Neural cell (in vitro differentiated cells): ENCODE measurements around the gene CABLES1. TPM values are rescaled to one million over a fixed set of nuclear protein-coding genes. Genes with fewer than 3 reads are reported as not detected.

ENCODE experiments used
- H2AFZ ChIP-seq: fragments of 200-600, 300-800 bp; sonication (generic), shearing (Covaris generic); 2 replicates; pipeline ENCODE4 v1.6.0; 2014; ENCODE audit warnings: low read depth, mild to moderate bottlenecking, antibody characterized with exemption, low read length, moderate library complexity
- H3F3A ChIP-seq: fragments of 200-600 bp; shearing (Covaris generic); 2 replicates; pipeline ENCODE4 v1.6.1; 2016; ENCODE audit warnings: mild to moderate bottlenecking, moderate library complexity, mixed read lengths, antibody characterized with exemption, low read length; ENCODE audit not compliant: insufficient read depth, poor library complexity, severe bottlenecking
- H3K27ac ChIP-seq: fragments of 200-600, 300-800 bp; sonication (generic), shearing (Covaris generic); 2 replicates; pipeline ENCODE4 v1.5.1; 2014; ENCODE audit warnings: mild to moderate bottlenecking, low read length, moderate library complexity
- H3K27me3 ChIP-seq: fragments of 300-800, 200-600 bp; sonication (generic), shearing (Covaris generic); 2 replicates; pipeline ENCODE4 v1.6.0; 2014; ENCODE audit warnings: mild to moderate bottlenecking, low read depth, low read length, moderate library complexity; ENCODE audit not compliant: insufficient read depth
- H3K36me3 ChIP-seq: fragments of 300-800, 200-600 bp; sonication (generic), shearing (Covaris generic); 2 replicates; pipeline ENCODE4 v1.5.1; 2014; ENCODE audit warnings: mild to moderate bottlenecking, antibody characterized with exemption, low read length, moderate library complexity; ENCODE audit not compliant: insufficient read depth
- H3K4me2 ChIP-seq: fragments of 300-800, 200-600 bp; sonication (generic), shearing (Covaris generic); 2 replicates; pipeline ENCODE4 v1.6.0; 2014; ENCODE audit warnings: mild to moderate bottlenecking, low read length
- H3K4me3 ChIP-seq: fragments of 300-800, 200-600 bp; sonication (generic), shearing (Covaris generic); 2 replicates; pipeline ENCODE4 v1.5.1; 2014; ENCODE audit warnings: mild to moderate bottlenecking, low read length, moderate library complexity
- H3K79me2 ChIP-seq: fragments of 200-600 bp; shearing (Covaris generic); replicated peaks from 2 replicates; pipeline ENCODE4 v1.6.0; 2014; ENCODE audit warnings: mild to moderate bottlenecking, low read length, moderate library complexity; ENCODE audit not compliant: insufficient read depth
- H3K9ac ChIP-seq: fragments of 300-800, 200-600 bp; sonication (generic), shearing (Covaris generic); 2 replicates; pipeline ENCODE4 v1.6.1; 2016; ENCODE audit warnings: mild to moderate bottlenecking, low read length, mixed read lengths
- H3K9me2 ChIP-seq: fragments of 200-600 bp; shearing (Covaris generic); 2 replicates; pipeline ENCODE4 v1.6.1; 2016; ENCODE audit warnings: mild to moderate bottlenecking, low read length, mixed read lengths; ENCODE audit not compliant: insufficient read depth
- H3K9me3 ChIP-seq: fragments of 200-600, 300-800 bp; sonication (generic), shearing (Covaris generic); 2 replicates; pipeline ENCODE4 v1.6.1; 2016; ENCODE audit warnings: mild to moderate bottlenecking, mixed run types, low read length, moderate library complexity, mixed read lengths
- H4K20me1 ChIP-seq: fragments of 200-600 bp; shearing (Covaris generic); 2 replicates; pipeline ENCODE4 v1.6.1; 2016; ENCODE audit warnings: mild to moderate bottlenecking, mixed run types; ENCODE audit not compliant: insufficient read depth
- EP300 ChIP-seq: fragments of 450-650 bp; conservative IDR thresholded peaks from 2 replicates; pipeline ENCODE4 v1.6.1; 2014; ENCODE audit warnings: antibody characterized with exemption, mild to moderate bottlenecking, moderate library complexity; ENCODE audit not compliant: poor library complexity, severe bottlenecking
- EZH2 ChIP-seq: fragments of 200-600, 300-800 bp; shearing (Covaris generic), sonication (generic); IDR thresholded peaks from 2 replicates; pipeline ENCODE4 v1.6.1; 2014; ENCODE audit warnings: antibody characterized with exemption, low read length, borderline replicate concordance, mild to moderate bottlenecking; ENCODE audit not compliant: insufficient read depth, poor library complexity, severe bottlenecking
- MXI1 ChIP-seq: fragments of 450-650 bp; conservative IDR thresholded peaks from 2 replicates; pipeline ENCODE4 v1.6.1; 2014; ENCODE audit warnings: antibody characterized with exemption, mild to moderate bottlenecking; ENCODE audit not compliant: poor library complexity, severe bottlenecking
- POLR2AphosphoS5 ChIP-seq: IDR thresholded peaks from 2 replicates; pipeline ENCODE4 v1.6.1; 2012
- RAD21 ChIP-seq: fragments of 450-650 bp; conservative IDR thresholded peaks from 2 replicates; pipeline ENCODE4 v1.6.1; 2014; ENCODE audit warnings: antibody characterized with exemption, mild to moderate bottlenecking, moderate library complexity
- SMC3 ChIP-seq: fragments of 450-650 bp; conservative IDR thresholded peaks from 2 replicates; pipeline ENCODE4 v1.6.1; 2014; ENCODE audit warnings: antibody characterized with exemption, mild to moderate bottlenecking, moderate library complexity; ENCODE audit not compliant: poor library complexity
- TAF1 ChIP-seq: IDR thresholded peaks from 2 replicates; pipeline ENCODE4 v1.6.1; 2012; ENCODE audit warnings: low read depth
- polyA plus RNA-seq: library from polyadenylated mRNA; depleted of rRNA; stranded (reverse); fragments of >200 nt; gene quantifications from 2 replicates; pipeline ENCODE4 v1.2.3, GENCODE V29; 2014
- TF ChIP-seq, protein P1 (sequence below): fragments of 450-650 bp; IDR thresholded peaks from 2 replicates; pipeline ENCODE4 v1.5.1; 2014; ENCODE audit warnings: antibody characterized with exemption, mild to moderate bottlenecking, moderate library complexity; ENCODE audit not compliant: poor library complexity, severe bottlenecking
- TF ChIP-seq, protein P2 (sequence below): IDR thresholded peaks from 2 replicates; pipeline ENCODE4 v1.6.1; 2012; ENCODE audit warnings: borderline replicate concordance

CABLES1 gene
- polyA plus RNA-seq, 1 donor from 2014 or later = 1.4 TPM

DNA sequence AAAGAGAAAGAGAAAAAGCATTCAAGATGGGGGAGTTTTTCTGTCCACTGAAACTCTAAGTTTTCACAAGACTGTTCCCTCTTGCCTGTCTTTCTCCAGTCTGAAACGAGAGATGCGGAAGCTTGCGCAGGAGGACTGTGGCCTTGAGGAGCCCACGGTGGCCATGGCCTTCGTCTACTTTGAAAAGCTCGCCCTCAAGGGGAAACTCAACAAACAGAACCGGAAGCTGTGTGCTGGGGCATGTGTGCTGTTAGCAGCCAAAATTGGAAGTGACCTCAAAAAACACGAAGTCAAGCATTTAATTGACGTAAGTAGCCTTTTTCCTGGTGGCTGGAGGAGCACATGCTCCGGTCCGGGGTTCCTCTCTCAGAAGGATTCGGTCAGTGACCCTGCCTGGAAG lies 118.3 kb downstream of the CABLES1 start:
- Histone ChIP-seq H3K27me3 (no peaks in the 10 kb centered on the region), H3K79me2 (no peaks in the 10 kb centered on the region), H3K9me3 (peaks cover 4% of the 10 kb centered on the region), H3K36me3 (no peaks in the 10 kb centered on the region), H3K27ac (no peak overlapping the region), H3K4me2 (no peak overlapping the region), H3K4me3 (no peak overlapping the region), H2AFZ (no peak overlapping the region), H3K9ac (no peak overlapping the region), H4K20me1 (no peaks in the 10 kb centered on the region), H3K9me2 (no peaks in the 10 kb centered on the region), H3F3A (no peaks in the 10 kb centered on the region)
- TF ChIP-seq, protein P1, sequence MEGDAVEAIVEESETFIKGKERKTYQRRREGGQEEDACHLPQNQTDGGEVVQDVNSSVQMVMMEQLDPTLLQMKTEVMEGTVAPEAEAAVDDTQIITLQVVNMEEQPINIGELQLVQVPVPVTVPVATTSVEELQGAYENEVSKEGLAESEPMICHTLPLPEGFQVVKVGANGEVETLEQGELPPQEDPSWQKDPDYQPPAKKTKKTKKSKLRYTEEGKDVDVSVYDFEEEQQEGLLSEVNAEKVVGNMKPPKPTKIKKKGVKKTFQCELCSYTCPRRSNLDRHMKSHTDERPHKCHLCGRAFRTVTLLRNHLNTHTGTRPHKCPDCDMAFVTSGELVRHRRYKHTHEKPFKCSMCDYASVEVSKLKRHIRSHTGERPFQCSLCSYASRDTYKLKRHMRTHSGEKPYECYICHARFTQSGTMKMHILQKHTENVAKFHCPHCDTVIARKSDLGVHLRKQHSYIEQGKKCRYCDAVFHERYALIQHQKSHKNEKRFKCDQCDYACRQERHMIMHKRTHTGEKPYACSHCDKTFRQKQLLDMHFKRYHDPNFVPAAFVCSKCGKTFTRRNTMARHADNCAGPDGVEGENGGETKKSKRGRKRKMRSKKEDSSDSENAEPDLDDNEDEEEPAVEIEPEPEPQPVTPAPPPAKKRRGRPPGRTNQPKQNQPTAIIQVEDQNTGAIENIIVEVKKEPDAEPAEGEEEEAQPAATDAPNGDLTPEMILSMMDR = no peak
- no peak for TF ChIP-seq RAD21
- no peak for TF ChIP-seq POLR2AphosphoS5
- TF ChIP-seq TAF1 = no peak
- no peak for TF ChIP-seq MXI1
- no peak for TF ChIP-seq EP300
- no peak for TF ChIP-seq EZH2
- TF ChIP-seq SMC3 = no peak

DNA sequence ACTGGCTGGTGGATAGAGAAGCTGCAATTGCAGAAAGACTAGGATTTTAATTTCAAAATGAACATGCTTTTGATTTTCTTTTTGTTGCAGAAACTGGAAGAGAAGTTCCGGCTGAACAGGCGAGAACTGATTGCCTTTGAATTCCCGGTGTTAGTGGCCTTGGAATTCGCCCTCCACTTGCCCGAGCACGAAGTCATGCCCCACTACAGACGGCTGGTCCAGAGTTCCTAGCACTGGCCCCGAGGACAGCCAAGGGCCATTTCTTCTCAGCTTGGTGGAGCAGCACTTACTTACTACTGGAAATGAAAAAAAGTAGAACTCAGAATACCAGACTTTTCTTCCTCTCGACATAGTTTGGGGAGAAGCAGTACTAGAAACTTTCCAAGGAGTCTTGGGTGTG lies 121.9 kb downstream of the CABLES1 start:
- H3K4me3 ChIP-seq = no peak overlapping the region
- H3F3A ChIP-seq = no peaks in the 10 kb centered on the region

More for the DNA sequence above, 121.9 kb downstream of the CABLES1 start:
- Histone ChIP-seq H3K9me2 (no peaks in the 10 kb centered on the region), H3K9me3 (no peaks in the 10 kb centered on the region), H3K36me3 (no peaks in the 10 kb centered on the region), H3K27me3 (no peaks in the 10 kb centered on the region), H3K79me2 (no peaks in the 10 kb centered on the region), H2AFZ (no peak overlapping the region), H3K27ac (no peak overlapping the region), H3K9ac (no peak overlapping the region), H4K20me1 (no peaks in the 10 kb centered on the region), H3K4me2 (no peak overlapping the region)
- no peak for TF ChIP-seq SMC3
- no peak for TF ChIP-seq EP300
- TF ChIP-seq POLR2AphosphoS5 = no peak
- TF ChIP-seq TAF1 = no peak
- TF ChIP-seq, protein P2, sequence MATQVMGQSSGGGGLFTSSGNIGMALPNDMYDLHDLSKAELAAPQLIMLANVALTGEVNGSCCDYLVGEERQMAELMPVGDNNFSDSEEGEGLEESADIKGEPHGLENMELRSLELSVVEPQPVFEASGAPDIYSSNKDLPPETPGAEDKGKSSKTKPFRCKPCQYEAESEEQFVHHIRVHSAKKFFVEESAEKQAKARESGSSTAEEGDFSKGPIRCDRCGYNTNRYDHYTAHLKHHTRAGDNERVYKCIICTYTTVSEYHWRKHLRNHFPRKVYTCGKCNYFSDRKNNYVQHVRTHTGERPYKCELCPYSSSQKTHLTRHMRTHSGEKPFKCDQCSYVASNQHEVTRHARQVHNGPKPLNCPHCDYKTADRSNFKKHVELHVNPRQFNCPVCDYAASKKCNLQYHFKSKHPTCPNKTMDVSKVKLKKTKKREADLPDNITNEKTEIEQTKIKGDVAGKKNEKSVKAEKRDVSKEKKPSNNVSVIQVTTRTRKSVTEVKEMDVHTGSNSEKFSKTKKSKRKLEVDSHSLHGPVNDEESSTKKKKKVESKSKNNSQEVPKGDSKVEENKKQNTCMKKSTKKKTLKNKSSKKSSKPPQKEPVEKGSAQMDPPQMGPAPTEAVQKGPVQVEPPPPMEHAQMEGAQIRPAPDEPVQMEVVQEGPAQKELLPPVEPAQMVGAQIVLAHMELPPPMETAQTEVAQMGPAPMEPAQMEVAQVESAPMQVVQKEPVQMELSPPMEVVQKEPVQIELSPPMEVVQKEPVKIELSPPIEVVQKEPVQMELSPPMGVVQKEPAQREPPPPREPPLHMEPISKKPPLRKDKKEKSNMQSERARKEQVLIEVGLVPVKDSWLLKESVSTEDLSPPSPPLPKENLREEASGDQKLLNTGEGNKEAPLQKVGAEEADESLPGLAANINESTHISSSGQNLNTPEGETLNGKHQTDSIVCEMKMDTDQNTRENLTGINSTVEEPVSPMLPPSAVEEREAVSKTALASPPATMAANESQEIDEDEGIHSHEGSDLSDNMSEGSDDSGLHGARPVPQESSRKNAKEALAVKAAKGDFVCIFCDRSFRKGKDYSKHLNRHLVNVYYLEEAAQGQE = no peak
